CD4-positive, alpha-beta T cell treated with Interleukin-17A for 1 hour (primary cell): ENCODE results near the gene SPAG17.
"Not testable (repeated sequence)": the region's sequence is repeated elsewhere in the genome, so short reads cannot be mapped to it uniquely, and the experiment has no call there.

ENCODE experiments used
- DNase-seq: peaks from one replicate; pipeline ENCODE4 v3.0.0-alpha.2; 2020

Gene SPAG17

DNA sequence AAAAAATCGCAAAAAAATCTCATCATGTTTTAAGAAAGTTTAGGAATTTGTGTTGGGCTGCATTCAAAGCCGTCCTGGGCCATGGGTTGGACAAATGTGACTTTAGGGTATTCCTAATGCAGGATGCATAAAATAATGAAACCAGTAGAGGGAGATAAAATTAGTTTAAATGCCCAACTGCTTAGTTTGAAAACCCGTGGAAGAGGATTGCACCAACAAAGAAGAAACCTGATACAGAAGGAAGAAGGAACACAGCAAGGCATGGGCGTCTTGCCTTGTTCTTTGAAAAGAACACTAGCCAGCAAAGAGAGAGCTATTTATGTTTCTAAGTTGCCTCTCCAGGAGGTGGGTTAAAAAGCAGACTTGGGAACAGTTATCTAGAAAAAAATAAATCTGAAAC lies 217.6 kb downstream of the SPAG17 start:
- DNase-seq: no peak

DNA sequence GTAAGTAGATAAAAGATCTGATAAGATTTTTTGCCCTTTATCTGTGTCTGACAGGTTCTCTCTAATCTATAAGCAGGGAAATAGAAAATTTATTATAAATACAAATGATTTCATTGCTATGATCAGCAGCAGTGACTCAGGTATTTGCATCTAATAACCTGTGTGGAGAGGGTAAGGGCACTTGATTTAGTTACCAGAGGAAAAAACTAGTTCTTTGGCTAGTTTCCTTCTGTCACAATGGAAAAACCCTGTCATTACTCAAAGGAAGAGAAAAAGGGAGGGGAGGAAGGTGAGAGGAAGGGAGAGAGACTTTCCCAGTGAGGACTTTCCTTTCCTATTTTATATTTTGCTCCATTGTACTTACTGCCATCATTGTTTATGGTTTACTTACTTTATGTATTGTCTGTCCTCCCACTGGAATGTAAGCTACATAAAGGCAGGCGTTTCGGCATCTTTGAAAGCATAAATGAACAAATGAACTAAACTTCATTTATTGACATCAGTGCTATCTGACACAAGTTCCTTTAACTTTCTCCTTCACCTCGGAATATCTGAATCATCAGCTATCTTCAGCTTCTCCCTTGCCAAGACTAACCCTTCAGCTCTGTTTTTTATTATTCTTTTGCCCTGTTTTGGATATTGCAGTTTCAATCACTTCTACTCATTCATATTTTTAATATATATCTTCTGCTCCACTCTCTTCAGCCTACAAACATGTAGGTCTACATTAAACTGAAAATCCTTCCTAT lies 220.6 kb downstream of the SPAG17 start:
- DNase-seq: no peak

DNA sequence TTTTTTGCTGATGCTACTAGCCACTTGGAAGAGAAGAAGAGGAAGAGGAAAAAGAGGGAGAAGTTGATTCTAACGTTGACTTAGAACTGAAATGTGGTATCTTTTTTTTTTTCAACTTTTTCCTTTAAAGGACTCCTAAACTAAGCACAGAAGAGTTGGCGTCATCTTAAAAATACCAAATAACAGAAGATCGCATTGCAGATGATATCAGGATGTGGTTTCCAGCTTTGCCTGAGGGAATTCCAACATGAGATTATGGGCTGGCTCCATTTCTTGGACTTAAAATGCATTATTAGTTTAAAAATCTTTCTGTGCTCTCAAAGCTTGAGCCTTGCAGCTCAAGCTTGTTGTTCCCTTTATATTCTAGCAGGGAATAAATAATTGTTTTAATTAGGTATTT lies 225.7 kb downstream of the SPAG17 start:
- no peak for DNase-seq

DNA sequence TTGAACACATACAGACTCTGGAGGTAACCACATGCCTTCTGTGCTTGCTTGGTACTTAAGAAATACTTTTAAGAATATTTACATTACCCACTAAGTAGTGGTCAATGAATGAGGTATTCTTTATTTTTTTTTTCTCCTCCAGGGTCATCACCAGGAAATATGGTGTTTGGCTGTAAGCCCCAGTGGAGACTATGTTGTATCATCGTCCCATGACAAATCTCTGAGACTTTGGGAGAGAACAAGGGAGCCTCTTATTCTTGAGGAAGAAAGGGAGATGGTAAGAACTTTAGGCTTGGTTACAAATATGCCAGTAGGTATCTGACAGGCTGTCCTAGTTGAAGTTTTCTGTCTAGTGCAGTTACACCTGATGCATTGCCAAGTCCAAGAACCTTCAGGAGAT lies 232.6 kb downstream of the SPAG17 start:
- DNase-seq: no peak

DNA sequence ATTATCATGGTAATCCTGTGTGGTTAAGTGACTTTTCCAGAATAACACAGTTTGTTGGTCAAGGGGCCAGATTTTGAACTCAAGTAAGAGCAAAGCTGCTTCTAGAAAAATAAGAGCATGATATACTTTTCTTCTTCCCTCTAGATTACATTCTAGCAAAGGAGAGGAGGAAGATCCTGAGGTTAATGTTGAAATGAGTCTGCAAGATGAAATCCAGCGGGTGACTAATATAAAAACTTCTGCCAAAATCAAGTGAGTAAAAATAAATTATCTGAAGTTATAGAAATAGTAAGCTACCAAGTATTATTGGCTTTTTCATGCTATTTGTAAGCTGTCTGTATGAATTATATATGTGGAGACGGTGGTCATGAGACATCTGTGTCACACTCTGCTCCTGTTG lies 242.7 kb downstream of the SPAG17 start:
- no peak for DNase-seq

DNA sequence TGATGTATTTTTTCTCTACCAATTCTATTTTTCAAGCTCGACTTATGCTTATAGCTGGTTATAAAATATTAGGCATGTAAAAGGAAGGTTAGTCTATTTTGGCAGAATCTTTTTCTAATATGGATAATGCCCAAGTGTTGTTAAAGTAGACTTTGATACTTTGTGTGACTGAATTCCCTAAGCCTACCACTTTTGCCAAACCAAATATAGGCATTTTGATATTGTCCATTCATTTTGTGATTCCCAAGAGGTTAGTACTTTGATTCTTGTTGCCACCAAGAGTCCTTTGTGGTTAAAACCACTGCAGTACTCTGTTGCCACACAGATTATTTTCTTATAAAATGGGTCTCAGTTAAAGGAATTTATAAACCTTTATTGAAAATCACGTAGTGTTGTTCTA lies 251.3 kb downstream of the SPAG17 start:
- DNase-seq: no peak

DNA sequence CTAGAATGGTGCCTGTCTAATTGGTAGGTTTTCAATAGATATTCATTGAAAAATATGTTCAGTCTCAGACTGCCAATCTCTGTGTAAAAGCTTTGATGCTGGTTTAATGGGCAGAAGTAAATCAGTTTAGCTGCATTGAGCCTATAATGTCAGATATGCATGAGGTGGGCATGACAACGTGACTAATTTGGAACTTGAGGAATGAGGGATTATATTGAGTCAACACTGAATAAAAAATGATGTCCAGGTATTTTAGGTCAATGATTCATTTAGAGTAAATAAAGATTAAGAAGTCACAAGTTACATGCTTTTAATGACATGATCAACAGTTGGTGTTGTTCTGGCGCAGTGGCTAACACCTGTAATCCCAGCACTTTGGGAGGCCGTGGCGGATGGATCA lies 252.5 kb downstream of the SPAG17 start:
- DNase-seq: no peak

DNA sequence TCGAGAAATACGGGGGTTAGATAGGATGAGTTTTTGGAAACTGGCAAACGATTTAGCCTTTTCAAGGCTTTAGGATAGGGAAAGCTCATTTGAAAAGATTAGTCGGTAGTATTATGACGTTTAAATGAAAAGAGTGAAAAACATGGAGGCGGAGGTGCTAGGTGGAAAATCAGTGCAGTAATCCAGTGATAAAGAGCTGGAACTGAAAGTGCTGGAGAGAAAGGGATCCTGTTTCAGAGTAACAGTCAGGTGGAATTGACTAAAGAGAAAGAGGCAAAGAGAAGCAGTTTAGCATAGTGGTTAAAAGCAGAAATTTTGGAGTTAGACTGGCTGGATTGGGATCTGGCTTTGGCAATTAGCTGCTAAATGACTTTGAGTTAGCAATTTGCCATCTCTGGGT lies 254.5 kb downstream of the SPAG17 start:
- peak; percentile 4 for DNase-seq

DNA sequence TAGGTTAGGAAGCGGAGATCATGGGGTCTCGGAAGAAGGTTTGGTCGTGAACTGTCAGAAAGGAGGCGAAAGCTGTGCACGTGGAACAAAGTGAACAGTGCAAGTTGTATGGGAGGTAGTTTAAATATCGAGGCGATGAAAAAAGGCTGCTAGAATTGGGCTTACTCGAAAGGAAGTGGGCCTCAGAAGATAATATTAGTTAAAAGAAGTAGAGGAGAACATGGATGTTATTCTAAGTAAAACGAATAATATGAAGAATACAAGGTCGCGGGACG lies 254.9 kb downstream of the SPAG17 start:
- no peak for DNase-seq

DNA sequence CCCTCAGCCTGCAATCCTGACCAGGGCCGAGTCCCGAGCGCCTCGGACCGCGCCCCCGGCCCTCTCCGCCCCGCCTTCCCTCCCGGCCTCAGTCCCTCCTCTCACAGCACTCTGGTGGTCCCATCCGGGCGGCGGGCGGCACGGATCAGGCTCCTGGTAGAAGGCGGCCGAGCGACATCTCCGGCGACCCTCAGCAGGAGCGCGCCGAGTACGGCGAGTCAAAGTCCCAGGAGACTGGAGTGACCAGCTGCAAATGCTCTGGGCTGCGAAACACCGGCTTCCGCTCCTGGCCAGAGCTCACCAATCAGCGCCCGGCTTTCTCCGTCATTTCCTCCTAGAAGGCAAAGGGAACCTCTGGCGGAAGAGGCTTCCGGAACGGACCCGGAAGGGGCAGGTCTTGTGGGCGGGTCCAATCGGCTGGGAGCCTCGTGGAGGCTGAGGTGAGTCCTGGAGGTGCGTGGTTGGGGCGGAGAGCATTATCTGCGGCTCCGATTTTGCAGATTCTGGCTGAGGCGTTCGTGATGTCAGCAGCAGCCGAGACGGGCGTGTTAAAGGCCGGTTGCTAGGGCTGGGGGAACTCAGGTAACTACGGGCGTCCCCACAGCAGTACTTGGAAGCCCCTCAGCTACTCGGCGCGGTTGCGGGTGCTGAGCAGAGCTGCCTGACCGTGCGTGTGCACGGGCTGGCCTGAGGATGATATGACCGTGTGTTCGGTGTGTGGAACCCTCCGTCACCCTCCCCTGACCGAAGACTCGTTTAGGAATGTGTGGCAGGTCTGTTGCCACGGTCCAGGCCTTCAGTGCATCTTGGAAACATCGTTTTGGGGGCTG lies 255.5 kb downstream of the SPAG17 start, which contains the start of the genes GDAP2 and WDR3:
TSS of gene GDAP2 (minus strand) at position 279 of the 830 bp plus-strand sequence. CDS start 9,264 bp downstream, outside the sequence.
TSS of gene WDR3 (plus strand) at position 397 of the 830 bp plus-strand sequence. CDS start 3,581 bp downstream, outside the sequence.
- DNase-seq: peak; percentile 97

DNA sequence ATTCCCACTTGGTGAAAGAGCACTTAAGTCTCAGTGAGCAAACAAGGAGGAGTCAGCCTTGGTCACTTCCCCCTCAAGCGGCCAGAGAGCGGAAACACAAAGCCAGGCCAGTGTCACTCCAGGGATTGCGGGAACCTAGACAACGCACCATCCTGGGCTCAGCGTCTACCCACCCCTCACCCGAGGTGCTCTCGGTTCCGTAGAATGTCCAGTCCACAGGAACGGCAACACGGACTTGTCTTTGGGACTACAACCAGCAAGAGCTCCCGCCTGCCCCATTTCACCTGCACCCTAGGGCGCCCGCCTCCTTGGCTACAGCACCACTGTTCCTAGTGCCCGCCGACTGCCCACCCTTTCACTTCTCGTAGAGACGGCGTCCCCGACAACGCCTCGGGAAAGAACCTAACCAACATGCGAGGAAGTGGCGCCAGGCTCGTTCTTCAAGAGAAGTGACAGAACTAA lies 256.1 kb downstream of the SPAG17 start:
- DNase-seq: peak; percentile 60

DNA sequence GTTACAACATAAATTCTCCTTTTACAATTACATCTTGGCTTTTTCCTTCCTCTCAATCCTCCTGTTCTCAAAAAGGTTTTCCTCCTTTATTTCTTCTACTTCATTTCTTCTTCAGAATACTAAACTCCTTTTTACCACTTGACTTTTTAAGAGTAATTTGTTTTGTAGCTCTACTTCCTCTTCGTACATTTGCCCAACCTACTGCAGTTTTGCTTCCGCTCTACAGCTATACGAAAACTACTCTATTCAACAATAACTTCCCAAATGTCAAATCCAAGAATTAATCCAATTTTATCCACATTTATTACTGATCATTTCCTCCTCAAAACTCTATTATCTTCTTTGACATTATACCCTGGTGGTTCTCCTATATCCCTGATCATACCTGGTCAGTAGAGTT lies 259.0 kb downstream of the SPAG17 start:
- no peak for DNase-seq

DNA sequence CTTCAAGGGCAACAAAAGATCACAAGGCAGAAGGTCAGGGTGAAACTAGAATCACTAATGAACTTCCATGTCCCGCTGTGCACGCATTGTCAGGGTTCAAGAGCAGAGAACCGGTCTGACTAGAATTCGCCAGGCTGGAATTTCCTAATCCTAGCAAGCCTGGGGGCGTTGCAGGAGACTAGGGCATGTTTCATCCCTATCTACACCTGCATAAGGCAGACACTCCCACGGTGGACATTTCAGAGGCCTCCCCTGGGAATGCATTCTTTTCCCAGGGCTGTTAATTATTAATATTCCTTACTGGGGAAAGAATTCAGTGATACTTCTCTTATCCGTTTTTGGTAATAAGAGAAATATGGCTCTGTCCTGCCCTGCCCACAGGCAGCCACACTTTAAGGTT lies 262.3 kb downstream of the SPAG17 start:
- DNase-seq: not testable (repeated sequence)

DNA sequence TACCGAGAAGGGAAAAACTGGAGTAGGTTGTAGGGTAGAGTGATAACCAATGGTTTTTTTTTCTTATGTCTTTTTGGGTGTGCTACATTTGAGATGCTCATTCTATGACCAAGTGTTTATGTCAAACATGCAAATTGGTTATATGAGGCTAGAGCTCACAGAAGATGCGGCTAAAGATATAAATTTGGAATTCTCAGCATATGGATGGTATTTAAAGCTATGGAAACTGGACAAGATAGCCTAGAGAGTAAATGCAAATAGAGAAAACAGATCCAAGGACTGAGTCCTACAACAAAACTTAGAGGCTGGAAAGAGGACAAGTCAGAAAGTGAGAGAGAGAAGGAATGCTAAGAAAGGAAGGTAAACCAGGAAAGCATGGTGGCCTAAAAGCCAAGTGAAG lies 263.0 kb downstream of the SPAG17 start:
- no peak for DNase-seq

DNA sequence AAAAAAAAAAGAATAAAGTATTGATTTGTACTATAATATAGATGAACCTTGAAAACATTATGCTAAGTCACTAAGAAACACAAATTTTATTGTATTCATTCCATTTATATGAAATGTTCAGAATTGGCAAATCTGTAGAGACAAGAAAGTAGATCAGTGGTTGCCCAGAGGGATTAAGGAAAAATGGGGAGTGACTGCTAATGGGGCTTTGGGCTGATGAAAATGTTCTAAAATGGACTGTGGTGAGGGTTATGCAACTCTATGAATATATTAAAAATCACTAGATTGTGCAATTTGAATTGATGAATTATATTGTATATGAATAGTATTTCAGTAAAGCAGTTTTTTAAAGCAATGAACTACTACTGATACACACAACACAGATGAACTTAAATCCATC lies 265.7 kb downstream of the SPAG17 start:
- no peak for DNase-seq

DNA sequence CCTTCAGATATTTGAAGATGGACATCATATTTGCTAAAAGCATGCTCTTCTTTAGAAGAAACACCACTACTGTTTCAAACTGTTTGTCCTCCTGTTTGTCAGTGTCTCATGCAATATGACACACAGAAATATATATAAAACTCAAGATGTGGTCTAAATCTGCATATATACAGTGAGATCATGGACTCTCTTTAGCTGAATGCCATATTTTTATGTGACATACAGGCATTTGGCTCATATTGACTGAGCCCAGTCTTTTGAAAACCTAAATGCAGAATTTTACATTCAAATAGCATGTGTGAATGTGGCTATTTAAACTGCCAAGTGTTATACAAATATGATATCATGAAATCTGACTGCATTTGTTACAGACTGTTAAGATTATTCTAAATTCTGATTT lies 274.0 kb downstream of the SPAG17 start:
- DNase-seq: no peak

DNA sequence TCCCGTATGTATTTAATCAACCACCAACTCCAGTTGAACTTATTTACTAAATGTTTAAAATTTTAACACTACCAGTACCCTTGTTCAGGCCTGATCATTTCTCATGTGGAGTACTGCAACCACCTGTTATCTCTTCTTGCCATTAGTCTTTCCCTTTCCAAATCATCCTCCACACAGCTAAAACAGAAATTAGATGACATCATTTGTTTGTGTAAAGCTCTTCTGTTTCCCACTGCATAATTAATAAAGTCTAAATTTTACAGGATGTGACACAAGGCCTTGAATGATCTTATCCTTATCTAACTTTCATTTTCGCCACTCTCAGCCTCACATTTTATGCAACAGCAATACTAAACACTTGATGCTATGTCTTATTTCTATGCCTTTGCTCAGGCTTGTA lies 280.0 kb downstream of the SPAG17 start:
- no peak for DNase-seq

DNA sequence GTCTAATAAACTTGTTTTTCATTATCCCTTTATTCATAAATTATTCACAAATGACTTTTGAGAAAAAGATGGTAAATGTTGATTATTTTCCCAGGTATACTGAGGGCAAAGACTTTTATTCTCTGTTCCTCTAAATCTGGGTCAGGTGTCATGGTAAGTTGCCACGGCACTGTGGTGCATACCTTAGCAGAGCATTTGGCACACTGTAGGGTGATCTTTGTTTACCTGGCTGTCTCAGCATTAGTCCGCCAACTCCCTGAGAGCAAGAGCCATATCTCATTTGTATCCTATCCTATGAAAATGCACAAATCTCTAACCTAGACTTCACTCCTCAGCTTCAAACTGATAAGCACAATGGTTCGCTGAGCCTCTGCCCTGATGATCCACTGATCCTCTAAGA lies 280.5 kb downstream of the SPAG17 start:
- no peak for DNase-seq
